NT2/D1 (cell line): ENCODE measurements around the gene CDCA3.

ENCODE experiments used
- YY1 ChIP-seq: IDR thresholded peaks from 2 replicates; pipeline ENCODE4 v1.6.1; 2011; ENCODE audit not compliant: insufficient read length, insufficient read depth
- ZNF274 ChIP-seq: IDR thresholded peaks from 2 replicates; pipeline ENCODE4 v1.6.1; 2011; ENCODE audit warnings: mild to moderate bottlenecking, low read depth, low read length

GRCh38 chr12:6809056-6809455, 42.0 kb downstream of the CDCA3 start:
- TF ChIP-seq ZNF274 (no peak), YY1 (no peak)
